Coronary artery (tissue), 2 donors: ENCODE data around the gene KIR2DL4.
"Not testable (repeated sequence)": the region's sequence is repeated elsewhere in the genome, so short reads cannot be mapped to it uniquely, and the experiment has no call there.

Source experiments
- DNase-seq: peaks from one replicate; pipeline ENCODE4 v3.0.0-alpha.2; 2017; ENCODE audit warnings: low spot score
- H3K27ac ChIP-seq, 2 donors: fragments of 200-600 bp; sonication (generic); one replicate each; pipeline ENCODE4 v1.5.1; 2016 to 2019
- H3K4me3 ChIP-seq: fragments of 200-600 bp; sonication (generic); 2 replicates; pipeline ENCODE4 v1.5.1; 2016; ENCODE audit warnings: mild to moderate bottlenecking, moderate library complexity
- CTCF ChIP-seq: fragments of 200-600 bp; sonication (generic); IDR thresholded peaks from one replicate; pipeline ENCODE4 v1.5.1; 2019; ENCODE audit warnings: antibody characterized with exemption

The KIR2DL4 gene

DNA sequence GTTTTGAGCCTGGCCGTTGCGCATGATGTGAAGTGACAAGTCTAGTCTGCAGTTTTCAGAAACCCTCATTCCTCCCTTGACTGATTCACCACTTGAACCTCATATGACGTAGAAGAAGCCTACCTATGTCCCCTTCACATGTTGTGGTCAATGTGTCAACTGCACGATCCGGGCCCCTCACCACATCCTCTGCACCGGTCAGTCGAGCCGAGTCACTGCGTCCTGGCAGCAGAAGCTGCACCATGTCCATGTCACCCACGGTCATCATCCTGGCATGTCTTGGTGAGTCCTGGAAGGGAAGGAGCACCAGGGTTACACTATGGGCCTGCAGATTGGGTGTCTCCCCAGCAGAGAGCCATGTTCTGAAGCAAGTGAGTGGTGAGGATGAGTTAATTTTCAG, at the start of gene KIR2DL4:
TSS of gene KIR2DL4 (plus strand) at position 201 of the 400 bp plus-strand sequence. CDS start at position 243, 42 bp downstream.
- Histone ChIP-seq H3K27ac (no peak within 1 kb of the TSS), H3K4me3 (no peak within 1 kb of the TSS)
- no peak for DNase-seq
- TF ChIP-seq CTCF: no peak

DNA sequence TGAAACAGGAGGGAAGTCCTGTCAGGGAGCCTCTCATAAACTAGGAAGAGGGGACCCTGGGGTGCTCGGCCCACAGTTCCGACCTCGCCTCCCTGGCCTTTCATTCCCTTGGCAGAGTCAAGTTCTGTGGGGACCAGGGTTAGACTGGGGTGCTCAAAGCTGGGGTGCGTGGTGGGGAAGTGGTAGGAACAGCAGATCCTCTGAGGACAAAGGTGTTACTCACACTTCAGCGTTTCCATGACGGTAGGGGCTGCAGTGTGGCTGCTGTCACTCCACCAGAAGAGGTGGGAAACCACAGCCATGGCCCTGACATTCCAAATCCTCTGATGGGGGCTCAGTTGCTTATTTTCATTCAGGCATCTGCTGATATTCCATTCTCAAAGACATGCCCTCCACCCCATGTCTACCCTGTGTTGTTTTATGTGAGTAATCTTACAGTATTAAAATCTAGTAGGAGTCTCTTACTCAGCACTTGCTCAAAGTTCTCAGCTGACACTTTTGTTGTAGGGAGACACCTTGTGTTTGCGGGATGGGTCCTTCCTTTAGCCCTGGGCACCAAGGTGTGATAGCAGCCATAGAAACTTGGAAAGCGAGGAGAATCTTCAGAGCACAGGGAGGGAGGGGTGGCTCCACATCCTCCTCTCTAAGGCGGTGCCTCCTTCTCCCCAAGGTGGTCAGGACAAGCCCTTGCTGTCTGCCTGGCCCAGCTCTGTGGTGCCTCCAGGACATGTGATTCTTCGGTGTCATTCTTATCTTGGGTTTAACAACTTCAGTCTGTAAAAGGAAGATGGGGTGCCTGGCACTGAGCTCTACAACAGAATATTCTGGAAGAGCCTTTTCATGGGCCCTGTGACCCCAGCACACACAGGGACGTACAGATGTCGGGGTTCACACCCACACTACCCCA, 47.0 kb upstream of the KIR2DL4 start:
- H3K27ac ChIP-seq, DNase-seq, H3K4me3 ChIP-seq: not testable (repeated sequence)

DNA sequence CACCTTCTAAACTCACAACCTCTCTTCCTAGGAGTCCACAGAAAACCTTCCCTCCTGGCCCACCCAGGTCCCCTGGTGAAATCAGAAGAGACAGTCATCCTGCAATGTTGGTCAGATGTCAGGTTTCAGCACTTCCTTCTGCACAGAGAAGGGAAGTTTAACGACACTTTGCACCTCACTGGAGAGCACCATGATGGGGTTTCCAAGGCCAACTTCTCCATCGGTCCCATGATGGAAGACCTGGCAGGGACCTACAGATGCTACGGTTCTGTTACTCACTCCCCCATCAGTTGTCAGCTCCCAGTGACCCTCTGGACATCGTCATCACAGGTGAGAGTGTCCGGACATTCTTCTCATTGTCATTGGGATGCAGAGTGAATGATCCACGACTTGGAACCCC, 44.8 kb upstream of the KIR2DL4 start:
- not testable (repeated sequence) for H3K27ac ChIP-seq, DNase-seq, H3K4me3 ChIP-seq

DNA sequence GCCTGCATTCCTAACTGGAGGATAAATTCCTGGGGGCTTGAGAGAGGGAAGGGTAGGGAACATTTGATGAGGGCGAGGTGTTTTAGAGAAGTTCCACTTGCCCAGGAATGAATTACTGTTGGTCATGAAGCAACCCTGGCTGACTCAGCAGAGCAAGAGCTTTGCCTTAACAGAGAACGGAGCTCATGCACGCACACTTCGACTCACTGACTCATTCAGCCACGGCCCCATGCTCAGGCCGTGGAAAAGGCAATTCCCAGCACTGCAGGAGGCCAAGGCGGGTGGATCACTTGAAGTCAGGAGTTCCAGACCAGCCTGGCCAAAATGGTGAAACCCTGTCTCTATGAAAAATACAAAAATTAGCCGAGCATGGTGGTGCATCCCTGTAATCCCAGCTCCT, 39.2 kb upstream of the KIR2DL4 start:
- not testable (repeated sequence) for DNase-seq, H3K4me3 ChIP-seq, H3K27ac ChIP-seq

DNA sequence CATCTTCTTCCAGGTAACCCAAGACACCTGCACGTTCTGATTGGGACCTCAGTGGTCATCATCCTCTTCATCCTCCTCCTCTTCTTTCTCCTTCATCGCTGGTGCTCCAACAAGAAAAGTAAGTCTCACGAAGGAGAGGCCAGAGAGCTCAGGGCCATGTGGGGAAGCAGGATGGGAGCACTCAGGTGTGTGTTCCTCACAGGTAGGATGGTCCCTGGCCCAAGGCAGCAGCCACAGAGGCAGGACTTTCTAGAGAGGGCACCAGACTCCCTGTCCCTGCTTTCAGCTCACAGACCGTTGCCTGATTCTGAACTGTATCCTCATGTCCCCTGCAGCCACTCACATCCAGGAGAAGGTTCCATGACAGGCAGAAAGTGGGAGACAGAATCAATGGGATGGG, 36.9 kb upstream of the KIR2DL4 start:
- DNase-seq, H3K27ac ChIP-seq, H3K4me3 ChIP-seq: not testable (repeated sequence)

DNA sequence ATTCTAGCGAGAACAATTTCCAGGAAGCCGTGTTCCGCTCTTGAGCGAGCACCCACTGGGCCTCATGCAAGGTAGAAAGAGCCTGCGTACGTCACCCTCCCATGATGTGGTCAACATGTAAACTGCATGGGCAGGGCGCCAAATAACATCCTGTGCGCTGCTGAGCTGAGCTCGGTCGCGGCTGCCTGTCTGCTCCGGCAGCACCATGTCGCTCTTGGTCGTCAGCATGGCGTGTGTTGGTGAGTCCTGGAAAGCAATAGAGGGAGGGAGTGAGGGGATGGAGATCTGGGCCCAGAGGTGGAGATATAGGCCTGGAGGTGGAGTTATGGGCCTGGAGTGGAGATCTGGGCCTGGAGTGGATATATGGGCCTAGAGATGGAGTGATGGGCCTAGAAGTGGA, 33.8 kb upstream of the KIR2DL4 start, which contains the start of gene KIR2DL1:
TSS of gene KIR2DL1 (plus strand) at position 148 of the 400 bp plus-strand sequence. CDS start at position 206, 58 bp downstream.
- not testable (repeated sequence) for DNase-seq, H3K4me3 ChIP-seq, H3K27ac ChIP-seq

DNA sequence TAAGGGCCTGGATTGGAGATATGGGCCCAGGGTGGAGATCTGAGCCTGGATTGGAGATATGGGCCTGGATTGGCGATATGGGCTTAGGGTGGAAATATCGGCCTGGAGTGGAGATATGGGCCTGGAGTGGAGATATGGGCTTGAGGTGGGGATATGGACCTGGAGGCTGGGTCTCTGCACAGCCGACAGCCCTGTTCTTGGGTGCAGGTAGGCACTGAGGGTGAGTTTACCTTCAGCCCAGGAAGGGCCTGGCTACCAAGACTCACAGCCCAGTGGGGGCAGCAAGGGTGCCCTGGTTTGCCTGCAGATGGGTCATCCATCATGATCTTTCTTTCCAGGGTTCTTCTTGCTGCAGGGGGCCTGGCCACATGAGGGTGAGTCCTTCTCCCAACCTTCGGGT, 32.9 kb upstream of the KIR2DL4 start:
- H3K4me3 ChIP-seq, H3K27ac ChIP-seq, DNase-seq: not testable (repeated sequence)

GRCh38 chr19:54771018-54771960, 32.1 kb upstream of the KIR2DL4 start:
- H3K27ac ChIP-seq, DNase-seq, H3K4me3 ChIP-seq: not testable (repeated sequence)

DNA sequence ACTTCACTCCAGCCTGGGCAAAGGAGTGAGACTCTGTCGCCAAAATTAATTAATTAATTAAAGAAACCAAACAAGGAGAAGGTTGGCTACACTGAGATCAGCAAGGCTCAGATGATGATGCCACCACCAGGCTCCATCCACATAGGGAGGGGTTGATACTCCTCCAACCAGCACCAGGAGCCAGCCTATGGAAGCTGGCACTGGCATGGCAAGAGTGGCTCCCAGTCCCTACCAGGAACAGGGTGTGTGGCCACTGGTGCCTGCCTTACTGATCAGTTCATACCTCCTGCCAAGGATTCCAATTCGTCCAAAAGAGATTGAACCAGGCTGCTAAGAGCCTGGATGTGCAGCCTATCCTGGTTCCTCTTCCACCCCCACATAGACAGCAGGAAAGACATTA, 30.7 kb upstream of the KIR2DL4 start:
- H3K4me3 ChIP-seq, H3K27ac ChIP-seq, DNase-seq: not testable (repeated sequence)

DNA sequence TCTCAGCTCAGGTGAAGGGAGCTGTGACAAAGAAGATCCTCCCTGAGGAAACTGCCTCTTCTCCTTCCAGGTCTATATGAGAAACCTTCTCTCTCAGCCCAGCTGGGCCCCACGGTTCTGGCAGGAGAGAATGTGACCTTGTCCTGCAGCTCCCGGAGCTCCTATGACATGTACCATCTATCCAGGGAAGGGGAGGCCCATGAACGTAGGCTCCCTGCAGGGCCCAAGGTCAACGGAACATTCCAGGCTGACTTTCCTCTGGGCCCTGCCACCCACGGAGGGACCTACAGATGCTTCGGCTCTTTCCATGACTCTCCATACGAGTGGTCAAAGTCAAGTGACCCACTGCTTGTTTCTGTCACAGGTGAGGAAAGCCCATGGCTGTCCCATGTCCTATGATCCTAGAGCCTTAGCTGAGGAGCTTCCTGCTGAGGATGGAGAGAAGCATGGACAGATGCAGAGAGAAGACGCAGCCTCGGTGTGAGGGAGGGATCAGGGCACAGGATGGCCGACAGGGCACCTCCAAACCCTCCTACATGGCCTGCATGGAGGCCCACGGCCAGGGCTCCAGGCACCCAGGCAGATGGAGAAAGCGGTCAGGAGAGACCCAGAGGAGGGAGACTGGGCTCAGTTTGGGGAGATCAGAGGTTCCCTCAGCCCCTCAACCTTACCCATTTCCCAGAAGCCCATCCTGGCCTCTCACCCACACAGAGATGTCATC, 28.2 kb upstream of the KIR2DL4 start:
- not testable (repeated sequence) for H3K27ac ChIP-seq, H3K4me3 ChIP-seq, DNase-seq

DNA sequence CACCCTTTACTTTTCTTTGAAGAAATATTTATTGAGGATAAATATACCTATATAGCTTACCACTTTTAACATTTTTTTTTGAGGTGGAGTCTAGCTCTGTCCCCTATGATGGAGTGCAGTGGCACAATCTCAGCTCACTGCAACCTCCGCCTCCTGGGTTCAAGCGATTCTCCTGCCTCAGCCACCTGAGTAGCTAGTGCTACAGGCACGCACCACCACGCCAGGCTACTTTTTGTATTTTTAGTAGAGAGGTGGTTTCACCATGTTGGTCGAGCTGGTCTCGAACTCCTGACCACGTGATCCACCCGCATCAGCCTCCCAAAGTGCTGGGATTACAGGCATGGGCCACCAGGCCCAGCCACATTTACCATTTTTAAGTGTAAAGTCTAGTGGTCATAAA, 27.6 kb upstream of the KIR2DL4 start:
- H3K4me3 ChIP-seq, H3K27ac ChIP-seq, DNase-seq: not testable (repeated sequence)

- H3K27ac ChIP-seq, H3K4me3 ChIP-seq, DNase-seq: not testable (repeated sequence)
Observed at GRCh38 chr19:54777851-54778250, 25.6 kb upstream of the KIR2DL4 start.

- DNase-seq, H3K27ac ChIP-seq, H3K4me3 ChIP-seq: not testable (repeated sequence)
Observed at GRCh38 chr19:54778896-54779295, 24.5 kb upstream of the KIR2DL4 start.

DNA sequence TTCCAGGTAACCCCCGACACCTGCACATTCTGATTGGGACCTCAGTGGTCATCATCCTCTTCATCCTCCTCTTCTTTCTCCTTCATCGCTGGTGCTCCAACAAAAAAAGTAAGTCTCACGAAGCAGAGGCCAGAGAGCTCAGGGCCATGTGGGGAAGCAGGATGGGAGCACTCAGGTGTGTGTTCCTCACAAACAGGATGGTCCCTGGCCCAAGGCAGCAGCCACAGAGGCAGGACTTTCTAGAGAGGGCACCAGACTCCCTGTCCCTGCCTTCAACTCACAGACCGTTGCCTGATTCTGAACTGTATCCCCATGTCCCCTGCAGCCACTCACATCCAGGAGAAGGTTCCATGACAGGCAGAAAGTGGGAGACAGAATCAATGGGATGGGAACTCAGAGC, 20.5 kb upstream of the KIR2DL4 start:
- not testable (repeated sequence) for DNase-seq, H3K27ac ChIP-seq, H3K4me3 ChIP-seq

- DNase-seq, H3K4me3 ChIP-seq, H3K27ac ChIP-seq: not testable (repeated sequence)
Observed at GRCh38 chr19:54786091-54786723, 17.2 kb upstream of the KIR2DL4 start.

- DNase-seq, H3K27ac ChIP-seq, H3K4me3 ChIP-seq: not testable (repeated sequence)
Observed at GRCh38 chr19:54788154-54788553, 15.3 kb upstream of the KIR2DL4 start.
